Upper lobe of left lung (tissue), 6 donors: ENCODE measurements around the gene TCN2. TPM values are rescaled to one million over a fixed set of nuclear protein-coding genes. Genes with fewer than 3 reads are reported as not detected.
"Not testable (repeated sequence)": the region's sequence is repeated elsewhere in the genome, so short reads cannot be mapped to it uniquely, and the experiment has no call there.

Experiments
- ATAC-seq, 2 donors: fragments of 200-7000 bp; cut with Tn5 transposase; one replicate each; pipeline ENCODE4 v1.9.1; 2022; ENCODE audit warnings: mild to moderate bottlenecking in 2 of 2, moderate library complexity in 2 of 2; ENCODE audit not compliant: low FRiP score in 2 of 2
- DNase-seq, 2 donors: peaks; one replicate each; pipeline ENCODE4 v3.0.0-alpha.2; 2019 to 2020
- H3K27ac ChIP-seq, 4 donors: fragments of 200-600 bp; sonication (generic); one replicate each; pipeline ENCODE4 v1.5.1; 2016 to 2019
- H3K27me3 ChIP-seq, 4 donors: fragments of 200-600 bp; sonication (generic); one replicate each; pipeline ENCODE4 v1.5.1; 2017 to 2019
- H3K36me3 ChIP-seq, 4 donors: fragments of 200-600 bp; sonication (generic); one replicate each; pipeline ENCODE4 v1.5.1; 2016 to 2019
- H3K4me1 ChIP-seq, 4 donors: fragments of 200-600 bp; sonication (generic); one replicate each; pipeline ENCODE4 v1.5.1; 2018 to 2019
- H3K4me3 ChIP-seq, 4 donors: fragments of 200-600 bp; sonication (generic); one replicate each; pipeline ENCODE4 v1.5.1; 2017 to 2019; ENCODE audit warnings: mild to moderate bottlenecking in 2 of 4, moderate library complexity in 1 of 4
- H3K9me3 ChIP-seq, 4 donors: fragments of 200-600 bp; sonication (generic); one replicate each; pipeline ENCODE4 v1.5.1; 2018 to 2019
- EP300 ChIP-seq, 4 donors: sonication (generic); formaldehyde crosslinking; IDR thresholded peaks; one replicate each; pipeline ENCODE4 v1.5.1; 2017; ENCODE audit warnings: antibody characterized with exemption in 4 of 4, control low read depth in 2 of 4
- POLR2A ChIP-seq, 4 donors: fragments of 450-650 bp; IDR thresholded peaks; one replicate each; pipeline ENCODE4 v1.5.1; 2016 to 2017; ENCODE audit warnings: antibody characterized with exemption in 4 of 4, mild to moderate bottlenecking in 2 of 4
- POLR2AphosphoS5 ChIP-seq, 2 donors: sonication (generic); formaldehyde crosslinking; IDR thresholded peaks; one replicate each; pipeline ENCODE4 v1.5.1; 2017; ENCODE audit warnings: antibody characterized with exemption in 2 of 2
- WGBS, 2 donors: methylation state at CpG; one replicate each; pipeline ENCODE4 v1.1.5; 2017 to 2018; 5-methylcytosine and 5-hydroxymethylcytosine counted together
- total RNA-seq, 6 donors: library from RNA; depleted of rRNA in 4 of 6; stranded (reverse); fragments of >200 nt in 4 of 6; gene quantifications; one replicate each; pipeline versions ENCODE4 v1.1.0 to v1.2.1, GENCODE V29; 2016 to 2021
- TF ChIP-seq, protein P1 (sequence below), 6 experiments: fragments of 450-650 bp in 4 of 6; fragments of 200-600 bp in 2 of 6; sonication (generic) in 2 of 6; IDR thresholded peaks; one replicate each; pipeline ENCODE4 v1.5.1; 2016 to 2019; ENCODE audit warnings: antibody characterized with exemption in 6 of 6
- donor health status: DM: no; HTN: no; CAD: no; lungs with moderate emphysema.
- donor health status: DM: no; HTN: yes; CAD: no; lungs with severe emphysema.

TCN2 gene
- total RNA-seq, 6 donors from 2014 or later: 40.2 to 87.1 (median 60.7) TPM

DNA sequence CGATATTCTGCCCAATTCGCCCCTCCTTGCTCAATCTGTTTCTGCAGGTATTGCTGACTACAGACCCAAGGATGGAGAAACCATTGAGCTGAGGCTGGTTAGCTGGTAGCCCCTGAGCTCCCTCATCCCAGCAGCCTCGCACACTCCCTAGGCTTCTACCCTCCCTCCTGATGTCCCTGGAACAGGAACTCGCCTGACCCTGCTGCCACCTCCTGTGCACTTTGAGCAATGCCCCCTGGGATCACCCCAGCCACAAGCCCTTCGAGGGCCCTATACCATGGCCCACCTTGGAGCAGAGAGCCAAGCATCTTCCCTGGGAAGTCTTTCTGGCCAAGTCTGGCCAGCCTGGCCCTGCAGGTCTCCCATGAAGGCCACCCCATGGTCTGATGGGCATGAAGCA, 19.4 kb downstream of the TCN2 start:
- peaks cover 0 to 31% (median 15%) of the 10 kb centered on the region in 4 donors for H3K36me3 ChIP-seq
- ATAC-seq (peak in 1 of 2 donors; percentile 36), DNase-seq (no peak)
- 87 to 90% methylated on average over 2 to 5 of the region's 5 CpGs for WGBS, 2 donors
- no peaks in the 10 kb centered on the region for H3K4me1 ChIP-seq
- no peak overlapping the region for H3K27ac ChIP-seq
- H3K27me3 ChIP-seq: no peaks in the 10 kb centered on the region
- TF ChIP-seq POLR2A (IDR thresholded peaks at IDR 0.05) (no peak), POLR2AphosphoS5 (IDR thresholded peaks at IDR 0.05) (no peak), EP300 (IDR thresholded peaks at IDR 0.05) (no peak)
- TF ChIP-seq, protein P1, sequence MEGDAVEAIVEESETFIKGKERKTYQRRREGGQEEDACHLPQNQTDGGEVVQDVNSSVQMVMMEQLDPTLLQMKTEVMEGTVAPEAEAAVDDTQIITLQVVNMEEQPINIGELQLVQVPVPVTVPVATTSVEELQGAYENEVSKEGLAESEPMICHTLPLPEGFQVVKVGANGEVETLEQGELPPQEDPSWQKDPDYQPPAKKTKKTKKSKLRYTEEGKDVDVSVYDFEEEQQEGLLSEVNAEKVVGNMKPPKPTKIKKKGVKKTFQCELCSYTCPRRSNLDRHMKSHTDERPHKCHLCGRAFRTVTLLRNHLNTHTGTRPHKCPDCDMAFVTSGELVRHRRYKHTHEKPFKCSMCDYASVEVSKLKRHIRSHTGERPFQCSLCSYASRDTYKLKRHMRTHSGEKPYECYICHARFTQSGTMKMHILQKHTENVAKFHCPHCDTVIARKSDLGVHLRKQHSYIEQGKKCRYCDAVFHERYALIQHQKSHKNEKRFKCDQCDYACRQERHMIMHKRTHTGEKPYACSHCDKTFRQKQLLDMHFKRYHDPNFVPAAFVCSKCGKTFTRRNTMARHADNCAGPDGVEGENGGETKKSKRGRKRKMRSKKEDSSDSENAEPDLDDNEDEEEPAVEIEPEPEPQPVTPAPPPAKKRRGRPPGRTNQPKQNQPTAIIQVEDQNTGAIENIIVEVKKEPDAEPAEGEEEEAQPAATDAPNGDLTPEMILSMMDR (IDR thresholded peaks at IDR 0.05): no peak
- H3K4me3 ChIP-seq: no peak overlapping the region
- H3K9me3 ChIP-seq: no peaks in the 10 kb centered on the region

DNA sequence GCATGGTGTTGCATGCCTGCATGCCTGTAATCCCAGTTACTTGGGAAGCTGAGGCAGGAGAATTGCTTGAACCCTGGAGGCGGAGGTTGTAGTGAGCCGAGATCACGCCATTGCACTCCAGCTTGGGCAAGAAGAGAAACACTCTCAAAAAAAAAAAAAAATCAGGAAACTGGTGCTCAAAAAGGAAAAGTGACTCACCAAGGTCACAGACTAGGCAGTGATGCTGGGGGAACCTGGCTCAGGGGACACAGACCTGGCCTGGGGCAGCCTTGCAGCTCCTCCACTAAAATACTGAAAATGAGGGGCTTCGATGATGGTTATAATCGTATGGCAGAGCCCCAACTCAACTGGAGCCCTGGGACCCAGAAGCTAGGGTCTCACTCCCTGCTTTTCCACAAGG, 20.5 kb downstream of the TCN2 start:
- H3K27ac ChIP-seq: no peak overlapping the region
- no peak overlapping the region for H3K4me3 ChIP-seq
- WGBS, 2 donors: 92 to 96% methylated on average over 5 of the region's 5 CpGs
- H3K27me3 ChIP-seq: no peaks in the 10 kb centered on the region
- no peak for DNase-seq
- no peak for ATAC-seq
- no peak for TF ChIP-seq EP300 (IDR thresholded peaks at IDR 0.05)
- TF ChIP-seq POLR2A (IDR thresholded peaks at IDR 0.05): no peak
- TF ChIP-seq, protein P1 (IDR thresholded peaks at IDR 0.05): no peak
- no peak for TF ChIP-seq POLR2AphosphoS5 (IDR thresholded peaks at IDR 0.05)
- H3K9me3 ChIP-seq: no peaks in the 10 kb centered on the region
- H3K4me1 ChIP-seq: no peaks in the 10 kb centered on the region
- peaks cover 0 to 22% (median 12%) of the 10 kb centered on the region in 4 donors for H3K36me3 ChIP-seq

DNA sequence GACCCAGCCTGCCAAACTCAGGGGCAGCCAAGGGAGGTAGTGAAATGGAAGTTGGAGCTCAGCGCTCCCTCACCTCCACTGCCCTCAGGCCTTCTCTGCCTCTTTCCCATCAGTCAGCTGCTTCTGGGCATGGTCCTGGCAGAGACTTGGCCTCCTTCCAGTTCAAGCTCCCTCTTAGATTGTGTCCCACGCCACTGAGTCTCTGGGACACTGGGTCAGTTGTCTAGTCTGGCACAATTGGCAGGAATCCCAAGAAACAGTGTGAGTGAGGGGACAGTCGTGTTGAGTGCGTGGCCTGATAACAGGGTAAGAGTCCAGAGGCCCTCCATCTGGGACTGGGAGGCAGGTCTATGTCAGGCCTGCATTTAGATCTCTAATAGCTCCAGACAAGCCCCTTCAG, 21.5 kb downstream of the TCN2 start:
- Histone ChIP-seq H3K9me3 (no peaks in the 10 kb centered on the region), H3K4me1 (no peaks in the 10 kb centered on the region), H3K27me3 (no peaks in the 10 kb centered on the region), H3K4me3 (no peak overlapping the region), H3K36me3 (peaks cover 0 to 12% (median 6%) of the 10 kb centered on the region in 4 donors), H3K27ac (no peak overlapping the region)
- 66 to 71% methylated on average over 4 of the region's 4 CpGs for WGBS, 2 donors
- DNase-seq (no peak), ATAC-seq (no peak)
- TF ChIP-seq EP300 (IDR thresholded peaks at IDR 0.05) (no peak), POLR2AphosphoS5 (IDR thresholded peaks at IDR 0.05) (no peak), POLR2A (IDR thresholded peaks at IDR 0.05) (no peak)
- TF ChIP-seq, protein P1 (IDR thresholded peaks at IDR 0.05): no peak

DNA sequence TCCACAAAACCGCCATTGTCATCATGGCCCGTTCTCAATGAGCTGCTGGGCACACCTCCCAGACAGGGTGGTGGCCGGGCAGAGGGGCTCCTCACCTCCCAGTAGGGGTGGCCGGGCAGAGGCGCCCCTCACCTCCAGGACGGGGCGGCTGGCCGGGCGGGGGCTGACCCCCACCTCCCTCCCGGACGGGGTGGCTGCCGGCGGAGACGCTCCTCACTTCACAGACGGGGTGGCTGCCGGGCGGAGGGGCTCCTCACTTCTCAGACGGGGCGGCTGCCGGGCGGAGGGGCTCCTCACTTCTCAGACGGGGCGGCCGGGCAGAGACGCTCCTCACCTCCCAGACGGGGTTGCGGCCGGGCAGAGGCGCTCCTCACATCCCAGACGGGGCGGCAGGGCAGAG, 24.5 kb downstream of the TCN2 start:
- H3K36me3 ChIP-seq, ATAC-seq, H3K4me3 ChIP-seq, H3K9me3 ChIP-seq, H3K27ac ChIP-seq, H3K27me3 ChIP-seq: not testable (repeated sequence)
- peak in 1 of 2 donors; percentile 71 for DNase-seq
- WGBS, 2 donors: 83 to 94% methylated on average over 1 to 5 of the region's 31 CpGs
- H3K4me1 ChIP-seq: peaks cover 16 to 25% (median 19%) of the 10 kb centered on the region in 4 donors

DNA sequence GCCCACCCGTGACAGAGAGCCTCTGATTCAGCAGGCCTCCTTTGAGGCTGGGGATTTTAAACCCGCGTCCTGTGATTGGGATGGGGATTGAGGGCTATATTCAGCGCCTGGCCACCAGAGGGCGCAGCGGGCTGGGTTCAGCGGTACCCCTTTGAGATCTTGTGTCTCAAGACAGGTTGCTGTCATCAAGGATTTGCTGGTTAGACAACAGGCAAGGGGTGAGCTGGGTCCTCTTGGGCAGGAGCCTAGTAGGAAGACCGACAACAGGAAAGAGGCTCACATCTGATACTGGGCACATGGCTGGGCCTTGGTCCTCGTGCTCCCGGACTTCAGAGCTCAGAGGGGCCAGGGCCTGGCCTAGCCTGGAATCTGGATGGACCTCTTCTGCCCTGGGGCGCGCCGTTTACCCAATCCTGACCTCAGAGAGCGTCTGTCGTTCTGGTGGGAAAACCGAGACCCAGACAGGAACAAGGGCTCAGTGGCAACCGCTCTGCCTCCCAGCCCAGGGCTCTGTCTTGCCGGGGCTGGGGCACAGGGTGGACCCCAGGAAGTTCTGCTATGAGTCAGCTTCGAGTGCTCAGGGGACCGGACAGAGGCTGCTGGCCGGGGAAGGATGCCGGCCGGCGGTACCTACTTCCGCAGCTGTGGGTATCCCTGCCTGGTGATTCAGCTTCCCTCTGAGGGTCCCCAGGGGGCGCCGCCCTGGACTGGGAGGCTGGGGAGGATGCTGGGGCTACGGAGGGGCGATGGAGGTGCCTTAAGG, 27.7 kb downstream of the TCN2 start:
- Histone ChIP-seq H3K27me3 (no peaks in the 10 kb centered on the region), H3K27ac (peak overlapping the region; percentile 86 to 95 (median 90)), H3K9me3 (no peaks in the 10 kb centered on the region), H3K36me3 (no peaks in the 10 kb centered on the region), H3K4me1 (peaks cover 28 to 42% (median 30%) of the 10 kb centered on the region in 4 donors), H3K4me3 (peak overlapping the region in 3 of 4 donors; percentile 67 to 71 (median 69))
- 10 to 13% methylated on average over 4 to 20 of the region's 29 CpGs for WGBS, 2 donors
- ATAC-seq: peak; percentile 88 to 92
- peak; percentile 90 to 95 for DNase-seq
- TF ChIP-seq POLR2AphosphoS5 (IDR thresholded peaks at IDR 0.05) (no peak), EP300 (IDR thresholded peaks at IDR 0.05) (no peak), POLR2A (IDR thresholded peaks at IDR 0.05) (peak in 1 of 4 donors; percentile 8)
- TF ChIP-seq, protein P1 (IDR thresholded peaks at IDR 0.05): peak; percentile 92 to 97 (median 96)
